Neural progenitor cell (in vitro differentiated cells): ENCODE results near the gene PLD2. TPM values are rescaled to one million over a fixed set of nuclear protein-coding genes. Genes with fewer than 3 reads are reported as not detected.

ENCODE experiments used
- DNase-seq: peaks from one replicate; pipeline ENCODE4 v3.0.0-alpha.2; 2016; ENCODE audit warnings: low spot score
- H2AFZ ChIP-seq: fragments of 200-600 bp; sonication (generic); replicated peaks from 2 replicates; pipeline ENCODE4 v1.6.1; 2016; ENCODE audit warnings: antibody characterized with exemption
- H3F3A ChIP-seq: fragments of 200-600 bp; sonication (generic); 2 replicates; pipeline ENCODE4 v1.6.1; 2016; ENCODE audit warnings: antibody characterized with exemption, low read depth
- H3K27ac ChIP-seq: fragments of 200-600 bp; sonication (generic); 2 replicates; pipeline ENCODE4 v1.5.1; 2016; ENCODE audit warnings: mild to moderate bottlenecking
- H3K27me3 ChIP-seq: fragments of 200-600 bp; sonication (generic); 2 replicates; pipeline ENCODE4 v1.6.1; 2016; ENCODE audit warnings: mild to moderate bottlenecking, moderate library complexity
- H3K36me3 ChIP-seq: fragments of 200-600 bp; sonication (generic); 2 replicates; pipeline ENCODE4 v1.5.1; 2016
- H3K4me1 ChIP-seq: fragments of 200-600 bp; sonication (generic); 2 replicates; pipeline ENCODE4 v1.6.1; 2016; ENCODE audit warnings: mixed run types
- H3K4me2 ChIP-seq: fragments of 200-600 bp; sonication (generic); 2 replicates; pipeline ENCODE4 v1.6.1; 2016
- H3K4me3 ChIP-seq: fragments of 200-600 bp; sonication (generic); 2 replicates; pipeline ENCODE4 v1.5.1; 2016
- H3K79me2 ChIP-seq: fragments of 200-600 bp; sonication (generic); 2 replicates; pipeline ENCODE4 v1.6.1; 2016; ENCODE audit warnings: low read depth
- H3K9ac ChIP-seq: fragments of 200-600 bp; sonication (generic); 2 replicates; pipeline ENCODE4 v1.6.1; 2016
- H3K9me3 ChIP-seq: fragments of 200-600 bp; sonication (generic); 2 replicates; pipeline ENCODE4 v1.5.1; 2016; ENCODE audit warnings: low read depth
- H4K20me1 ChIP-seq: fragments of 200-600 bp; sonication (generic); 2 replicates; pipeline ENCODE4 v1.6.1; 2016; ENCODE audit warnings: low read depth
- H3K27ac Mint-ChIP-seq: 3 replicates; pipeline ENCODE4 v1.8.0; 2021; ENCODE audit warnings: mixed read lengths
- H3K27me3 Mint-ChIP-seq: 2 replicates; pipeline ENCODE4 v1.8.0; 2022; ENCODE audit warnings: low read depth, mild to moderate bottlenecking, inconsistent platforms, moderate library complexity, mixed read lengths; ENCODE audit not compliant: insufficient read depth
- H3K36me3 Mint-ChIP-seq: 3 replicates; pipeline ENCODE4 v1.8.0; 2021; ENCODE audit warnings: mixed read lengths
- H3K4me1 Mint-ChIP-seq: 3 replicates; pipeline ENCODE4 v1.8.0; 2021; ENCODE audit warnings: mixed read lengths
- H3K4me3 Mint-ChIP-seq: 3 replicates; pipeline ENCODE4 v1.8.0; 2021; ENCODE audit warnings: mild to moderate bottlenecking, moderate library complexity, mixed read lengths
- H3K9me3 Mint-ChIP-seq: 3 replicates; pipeline ENCODE4 v1.8.0; 2020; ENCODE audit warnings: mixed read lengths
- CTCF ChIP-seq: fragments of 200-600 bp; sonication (generic); IDR thresholded peaks from 2 replicates; pipeline ENCODE4 v1.5.1; 2017; ENCODE audit warnings: antibody characterized with exemption, mild to moderate bottlenecking
- EZH2 ChIP-seq: fragments of 200-600 bp; sonication (generic); IDR thresholded peaks from 2 replicates; pipeline ENCODE4 v1.6.1; 2017; ENCODE audit warnings: antibody characterized with exemption, mild to moderate bottlenecking, moderate library complexity
- EZH2phosphoT487 ChIP-seq: fragments of 200-600 bp; sonication (generic); IDR thresholded peaks from 2 replicates; pipeline ENCODE4 v1.6.1; 2017; ENCODE audit warnings: antibody characterized with exemption
- total RNA-seq: library from RNA; depleted of rRNA; stranded (reverse); fragments of >200 nt; gene quantifications from 2 replicates; pipeline ENCODE4 v1.2.3, GENCODE V29; 2015; ENCODE audit warnings: low replicate concordance

Gene PLD2
- total RNA-seq, 1 donor from 2014 or later = 23.8 TPM

GRCh38 chr17:4843321-4844000 is 36.5 kb downstream of the PLD2 start:
- H3F3A ChIP-seq = no peaks in the 10 kb centered on the region
- H4K20me1 ChIP-seq = peaks cover 2% of the 10 kb centered on the region
- no peak overlapping the region for H3K9ac ChIP-seq
- no peak overlapping the region for H2AFZ ChIP-seq
- Mint-ChIP-seq H3K36me3 (no peaks in the 10 kb centered on the region), H3K4me3 (no peak overlapping the region), H3K27me3 (no peaks in the 10 kb centered on the region), H3K27ac (no peak overlapping the region), H3K4me1 (no peaks in the 10 kb centered on the region), H3K9me3 (no peaks in the 10 kb centered on the region)
- no peak overlapping the region for H3K4me3 ChIP-seq
- H3K27ac ChIP-seq = no peak overlapping the region
- no peak for DNase-seq
- H3K27me3 ChIP-seq = no peaks in the 10 kb centered on the region
- peaks cover 34% of the 10 kb centered on the region for H3K79me2 ChIP-seq
- no peaks in the 10 kb centered on the region for H3K36me3 ChIP-seq
- no peaks in the 10 kb centered on the region for H3K4me1 ChIP-seq
- H3K4me2 ChIP-seq = no peak overlapping the region
- H3K9me3 ChIP-seq = no peaks in the 10 kb centered on the region
- TF ChIP-seq EZH2phosphoT487 = no peak
- no peak for TF ChIP-seq CTCF
- no peak for TF ChIP-seq EZH2

- peaks cover 2% of the 10 kb centered on the region for H3K4me1 Mint-ChIP-seq
- H3K4me3 ChIP-seq = no peak overlapping the region
Observed at GRCh38 chr17:4845118-4845517, 38.2 kb downstream of the PLD2 start.

GRCh38 chr17:4846635-4847390 is 39.9 kb downstream of the PLD2 start:
- H3K27ac ChIP-seq = no peak overlapping the region
- H3K9ac ChIP-seq = no peak overlapping the region
- H3K4me1 ChIP-seq = peaks cover 10% of the 10 kb centered on the region
- peaks cover 5% of the 10 kb centered on the region for H4K20me1 ChIP-seq
- peaks cover 17% of the 10 kb centered on the region for H3K79me2 ChIP-seq
- no peak overlapping the region for H2AFZ ChIP-seq
- no peaks in the 10 kb centered on the region for H3K9me3 Mint-ChIP-seq
- H3K27me3 ChIP-seq = no peaks in the 10 kb centered on the region
- H3K36me3 ChIP-seq = no peaks in the 10 kb centered on the region
- peaks cover 2% of the 10 kb centered on the region for H3K36me3 Mint-ChIP-seq
- peaks cover 2% of the 10 kb centered on the region for H3K4me1 Mint-ChIP-seq
- peaks cover 2% of the 10 kb centered on the region for H3K27me3 Mint-ChIP-seq
- no peak overlapping the region for H3K4me2 ChIP-seq
- H3K9me3 ChIP-seq = no peaks in the 10 kb centered on the region
- no peak for DNase-seq
- no peak overlapping the region for H3K27ac Mint-ChIP-seq
- TF ChIP-seq CTCF (no peak), EZH2 (no peak), EZH2phosphoT487 (no peak)
- H3K4me3 Mint-ChIP-seq = no peak overlapping the region
- H3K4me3 ChIP-seq = no peak overlapping the region
- peaks cover 7% of the 10 kb centered on the region for H3F3A ChIP-seq

More at GRCh38 chr17:4845118-4845517, 38.2 kb downstream of the PLD2 start:
- no peak for DNase-seq
- Histone ChIP-seq H3K9ac (no peak overlapping the region), H2AFZ (no peak overlapping the region), H3K36me3 (no peaks in the 10 kb centered on the region), H3K9me3 (no peaks in the 10 kb centered on the region), H3K4me1 (no peaks in the 10 kb centered on the region), H3K4me2 (no peak overlapping the region), H4K20me1 (no peaks in the 10 kb centered on the region), H3K27me3 (no peaks in the 10 kb centered on the region), H3K27ac (no peak overlapping the region), H3K79me2 (peaks cover 24% of the 10 kb centered on the region), H3F3A (no peaks in the 10 kb centered on the region)
- Mint-ChIP-seq H3K27me3 (peaks cover 2% of the 10 kb centered on the region), H3K27ac (peak overlapping the region; percentile 4), H3K4me3 (no peak overlapping the region), H3K36me3 (peaks cover 2% of the 10 kb centered on the region), H3K9me3 (no peaks in the 10 kb centered on the region)
- TF ChIP-seq EZH2phosphoT487 = no peak
- no peak for TF ChIP-seq CTCF
- no peak for TF ChIP-seq EZH2
